ENCODE data around the gene EEFSEC. TPM values are rescaled to one million over a fixed set of nuclear protein-coding genes. Genes with fewer than 3 reads are reported as not detected.
A peak's percentile ranks its signal among the peaks of the same experiment; 100 is the strongest.

EEFSEC gene
- total RNA-seq, 2 experiments from 2014 or later: 17.7 to 25.3 TPM

DNA sequence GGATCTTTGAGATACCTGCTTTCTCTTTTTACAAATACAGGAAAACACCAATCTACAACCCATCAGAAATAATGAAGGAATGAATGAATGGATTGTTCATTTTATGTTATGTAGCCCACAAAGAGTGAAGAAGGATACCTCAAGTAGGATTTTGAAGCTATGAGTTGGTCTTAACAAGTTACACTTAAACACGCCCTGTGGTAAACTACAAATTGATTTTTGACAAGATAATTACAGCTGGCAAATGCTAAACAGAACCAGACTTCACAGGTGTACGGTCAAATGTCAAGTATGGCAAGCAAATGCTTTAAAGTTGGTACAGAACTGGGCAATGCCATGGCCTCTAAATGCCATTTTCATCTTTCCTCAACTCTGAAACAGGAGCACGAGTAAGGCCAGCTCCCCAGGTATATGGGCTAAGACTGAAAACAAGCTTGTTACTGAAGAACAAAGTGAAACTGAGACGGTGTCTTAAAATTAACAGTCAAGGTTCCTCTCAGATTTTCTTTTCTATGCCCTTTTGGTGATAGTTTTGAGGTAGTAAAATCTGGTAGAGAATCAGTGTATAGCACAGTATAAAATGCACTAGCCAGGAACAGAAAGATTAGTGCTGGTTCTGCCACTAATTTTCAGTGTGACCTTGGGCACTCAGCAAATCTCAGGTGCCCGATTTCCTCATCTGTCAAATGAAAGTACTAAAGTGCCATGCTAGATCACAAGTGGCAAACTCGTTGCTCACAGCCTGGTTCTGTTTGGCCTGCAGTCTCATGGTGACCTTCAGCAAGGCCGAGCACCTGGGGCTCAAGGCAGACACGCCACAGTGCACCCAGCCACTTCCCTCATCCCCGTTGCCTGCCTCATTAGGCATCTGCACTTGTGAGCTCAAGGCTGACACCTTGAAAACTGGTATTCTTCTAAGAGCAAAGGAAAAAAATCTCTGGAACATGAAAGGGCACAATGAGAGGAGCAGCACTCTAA lies 39.2 kb upstream of the EEFSEC start:
- H3K4me2 ChIP-seq (ENCODE audit: low read length): peak overlapping the region; percentile 77
- peak; percentile 83 for DNase-seq (ENCODE audit: low spot score)
- intact Hi-C loops (cut with micrococcal nuclease; ENCODE audit: unreplicated experiment): no loop called here

DNA sequence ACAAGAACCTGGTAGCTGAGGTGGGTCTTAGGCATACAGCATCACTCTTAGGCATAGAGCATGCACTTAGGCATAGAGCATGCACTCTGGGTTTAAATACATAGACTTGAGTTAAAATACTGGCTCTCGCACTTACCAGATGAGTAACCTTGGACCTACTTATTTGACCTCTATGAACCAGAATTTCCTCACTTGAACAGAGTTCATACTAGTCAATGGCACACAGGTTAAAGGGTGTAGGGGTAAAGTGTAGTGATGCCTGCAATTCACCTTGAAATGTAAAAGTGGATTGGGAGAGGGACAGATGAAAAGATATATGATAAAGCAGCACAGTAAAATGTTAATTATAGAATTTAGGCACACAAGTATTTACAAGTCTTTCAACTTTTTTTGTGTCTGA lies 31.3 kb upstream of the EEFSEC start:
- TF ChIP-seq, protein P1, sequence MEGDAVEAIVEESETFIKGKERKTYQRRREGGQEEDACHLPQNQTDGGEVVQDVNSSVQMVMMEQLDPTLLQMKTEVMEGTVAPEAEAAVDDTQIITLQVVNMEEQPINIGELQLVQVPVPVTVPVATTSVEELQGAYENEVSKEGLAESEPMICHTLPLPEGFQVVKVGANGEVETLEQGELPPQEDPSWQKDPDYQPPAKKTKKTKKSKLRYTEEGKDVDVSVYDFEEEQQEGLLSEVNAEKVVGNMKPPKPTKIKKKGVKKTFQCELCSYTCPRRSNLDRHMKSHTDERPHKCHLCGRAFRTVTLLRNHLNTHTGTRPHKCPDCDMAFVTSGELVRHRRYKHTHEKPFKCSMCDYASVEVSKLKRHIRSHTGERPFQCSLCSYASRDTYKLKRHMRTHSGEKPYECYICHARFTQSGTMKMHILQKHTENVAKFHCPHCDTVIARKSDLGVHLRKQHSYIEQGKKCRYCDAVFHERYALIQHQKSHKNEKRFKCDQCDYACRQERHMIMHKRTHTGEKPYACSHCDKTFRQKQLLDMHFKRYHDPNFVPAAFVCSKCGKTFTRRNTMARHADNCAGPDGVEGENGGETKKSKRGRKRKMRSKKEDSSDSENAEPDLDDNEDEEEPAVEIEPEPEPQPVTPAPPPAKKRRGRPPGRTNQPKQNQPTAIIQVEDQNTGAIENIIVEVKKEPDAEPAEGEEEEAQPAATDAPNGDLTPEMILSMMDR (conservative IDR thresholded peaks at IDR 0.05; ENCODE audit: low read length): no peak
- no peak for TF ChIP-seq EZH2phosphoT487 (IDR thresholded peaks at IDR 0.05; ENCODE audit: borderline replicate concordance, low read depth, low read length)
- H4K20me1 ChIP-seq (ENCODE audit: insufficient read depth, low read length): no peaks in the 10 kb centered on the region
- no peak for DNase-seq (ENCODE audit: low spot score)
- H3K4me2 ChIP-seq (ENCODE audit: low read length): peak overlapping the region; percentile 94
- no peaks in the 10 kb centered on the region for H3K9me3 ChIP-seq (ENCODE audit: low read length)
- intact Hi-C loops (cut with micrococcal nuclease; ENCODE audit: unreplicated experiment): loop anchor here (2.0 to 5.0 kb wide), 2 partner anchors 70 to 531 kb away; partner anchors contain the start of genes SEC61A1 and TPRA1
- CTCF ChIA-PET (ENCODE audit: unreplicated experiment): interaction anchor here (0.6 to 2.0 kb wide), 2 partner anchors 12 to 27 kb away, joined by 3 to 5 read pairs; no protein-coding TSS in a partner anchor
- H3K27ac ChIP-seq (ENCODE audit: low read depth, low read length, poor library complexity, severe bottlenecking): no peak overlapping the region
- peak overlapping the region; percentile 98 for H3K4me3 ChIP-seq (ENCODE audit: low read depth, low read length, poor library complexity, severe bottlenecking)
- H2AFZ ChIP-seq (ENCODE audit: low read length): no peak overlapping the region
- peaks cover 16% of the 10 kb centered on the region for H3K4me1 ChIP-seq (ENCODE audit: insufficient read depth, low read length, poor library complexity, severe bottlenecking)
- POLR2A ChIA-PET: interaction anchor here (1.4 to 2.9 kb wide), 3 partner anchors 9 to 31 kb away, joined by 3 to 19 read pairs (median 12); partner anchors contain the start of gene EEFSEC
- H3K9me2 ChIP-seq (ENCODE audit: insufficient read depth, low read length): no peaks in the 10 kb centered on the region
- H3K79me2 ChIP-seq (ENCODE audit: insufficient read depth, low read depth, low read length): peaks cover 37% of the 10 kb centered on the region
- peaks cover 49% of the 10 kb centered on the region for H3K36me3 ChIP-seq (ENCODE audit: insufficient read depth, low read length)
- BruUV-seq (replicated peaks): no TSS peak

More for the DNA sequence above, 39.2 kb upstream of the EEFSEC start:
- Histone ChIP-seq H2AFZ (ENCODE audit: low read length) (no peak overlapping the region; the same call in 1 of the 2 replicates), H3K4me1 (ENCODE audit: insufficient read depth, low read length, poor library complexity, severe bottlenecking) (peaks cover 33% of the 10 kb centered on the region), H3K27ac (ENCODE audit: low read depth, low read length, poor library complexity, severe bottlenecking) (peak overlapping the region; percentile 73), H3K36me3 (ENCODE audit: insufficient read depth, low read length) (peaks cover 96% of the 10 kb centered on the region), H3K9me3 (ENCODE audit: low read length) (no peaks in the 10 kb centered on the region), H4K20me1 (ENCODE audit: insufficient read depth, low read length) (no peaks in the 10 kb centered on the region; the same call in 1 of the 2 replicates), H3K4me3 (ENCODE audit: low read depth, low read length, poor library complexity, severe bottlenecking) (peak overlapping the region; percentile 39), H3K79me2 (ENCODE audit: insufficient read depth, low read depth, low read length) (peaks cover 48% of the 10 kb centered on the region), H3K9me2 (ENCODE audit: insufficient read depth, low read length) (no peaks in the 10 kb centered on the region)
- CTCF ChIA-PET (ENCODE audit: unreplicated experiment): interaction anchor here (0.6 to 1.0 kb wide), 3 partner anchors 9 to 40 kb away, joined by 3 to 4 read pairs (median 3); no protein-coding TSS in a partner anchor
- POLR2A ChIA-PET: interaction anchor here (0.9 to 1.7 kb wide), 4 partner anchors 8 to 22 kb away, joined by 3 to 7 read pairs (median 4); partner anchors contain the start of gene RUVBL1
- BruUV-seq (replicated peaks): no TSS peak
- no peak for TF ChIP-seq EZH2phosphoT487 (IDR thresholded peaks at IDR 0.05; ENCODE audit: borderline replicate concordance, low read depth, low read length)
- TF ChIP-seq, protein P1 (conservative IDR thresholded peaks at IDR 0.05; ENCODE audit: low read length): no peak

All from OCI-LY7 (cell line).